HG03064 (cell line): ENCODE measurements around the gene KCNIP1.
"Not testable (repeated sequence)": the region's sequence is repeated elsewhere in the genome, so short reads cannot be mapped to it uniquely, and the experiment has no call there.

ENCODE experiments used
- ATAC-seq: cut with Tn5 transposase; IDR thresholded peaks from one replicate; pipeline ENCODE4 v1.9.1; 2021; ENCODE audit warnings: low read depth; ENCODE audit not compliant: unreplicated experiment

KCNIP1 gene

GRCh38 chr5:170761048-170761707 lies 257.4 kb downstream of the KCNIP1 start:
- no peak for ATAC-seq

DNA sequence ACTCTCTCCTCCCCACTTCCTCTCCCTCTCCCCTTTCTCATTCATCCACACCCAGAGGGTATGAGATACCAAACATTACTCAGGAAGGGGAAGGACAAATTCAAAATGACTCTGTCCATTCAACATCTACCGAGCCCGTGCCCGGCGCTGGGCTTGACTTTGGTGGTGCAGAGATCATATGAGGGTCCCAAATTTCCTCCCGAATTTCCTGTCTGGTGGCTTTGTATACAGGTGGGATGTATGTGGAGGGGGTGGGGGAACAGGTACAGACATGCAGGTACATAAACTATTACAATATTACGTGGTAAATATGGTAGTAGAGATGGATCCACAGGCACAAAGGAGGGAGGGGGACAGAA lies 257.9 kb downstream of the KCNIP1 start:
- no peak for ATAC-seq

- not testable (repeated sequence) for ATAC-seq
Measured at GRCh38 chr5:170762298-170762697, 258.5 kb downstream of the KCNIP1 start.

DNA sequence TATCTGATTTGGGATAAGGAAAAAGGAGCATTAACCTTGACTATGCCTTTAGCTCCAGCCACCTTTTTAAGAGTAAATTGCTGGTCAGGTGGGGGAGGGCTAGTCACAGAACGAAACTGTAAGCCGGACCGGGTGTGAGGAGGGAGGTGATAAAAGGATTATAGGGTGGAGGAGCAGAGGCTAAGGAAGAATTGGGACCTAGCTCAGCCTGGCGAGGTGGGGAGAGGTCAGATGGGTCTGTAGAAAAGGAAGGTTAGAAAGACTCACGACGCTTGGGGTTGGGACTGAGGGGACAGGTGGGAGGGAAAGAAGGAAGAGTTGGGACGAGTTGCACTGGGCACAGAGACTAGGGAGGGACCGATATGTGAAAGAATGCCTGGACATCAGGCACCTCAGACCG lies 262.0 kb downstream of the KCNIP1 start:
- ATAC-seq: not testable (repeated sequence)

GRCh38 chr5:170769246-170769645 lies 265.4 kb downstream of the KCNIP1 start:
- no peak for ATAC-seq

DNA sequence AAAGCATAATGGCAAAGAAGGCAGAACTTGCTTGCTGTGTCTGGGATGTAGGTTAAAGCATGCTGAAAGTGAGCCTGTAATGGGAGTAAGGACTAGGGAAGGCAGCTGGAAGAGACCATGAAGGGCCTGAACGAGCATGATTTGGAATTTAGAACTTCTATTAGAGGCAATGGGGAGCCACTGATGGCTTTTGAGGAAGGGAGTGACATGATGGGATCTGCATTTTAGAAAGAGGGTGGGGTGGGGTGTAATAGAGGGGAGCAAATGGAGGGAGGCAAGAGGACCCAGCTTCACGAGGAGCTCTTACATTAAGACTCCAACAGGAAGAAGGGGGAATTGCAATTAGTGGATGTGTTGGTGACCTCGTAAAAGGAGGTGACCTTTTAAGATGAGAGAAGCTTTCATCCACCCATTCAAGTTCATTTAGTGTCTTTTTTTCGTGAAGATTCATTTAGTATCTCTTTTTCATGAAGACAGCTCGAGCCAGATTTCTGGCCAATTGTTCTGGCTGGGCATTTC lies 266.1 kb downstream of the KCNIP1 start:
- ATAC-seq: no peak

- ATAC-seq: no peak
Measured at GRCh38 chr5:170771496-170771895, 267.7 kb downstream of the KCNIP1 start.

- no peak for ATAC-seq
Measured at GRCh38 chr5:170773024-170773985, 269.5 kb downstream of the KCNIP1 start.

DNA sequence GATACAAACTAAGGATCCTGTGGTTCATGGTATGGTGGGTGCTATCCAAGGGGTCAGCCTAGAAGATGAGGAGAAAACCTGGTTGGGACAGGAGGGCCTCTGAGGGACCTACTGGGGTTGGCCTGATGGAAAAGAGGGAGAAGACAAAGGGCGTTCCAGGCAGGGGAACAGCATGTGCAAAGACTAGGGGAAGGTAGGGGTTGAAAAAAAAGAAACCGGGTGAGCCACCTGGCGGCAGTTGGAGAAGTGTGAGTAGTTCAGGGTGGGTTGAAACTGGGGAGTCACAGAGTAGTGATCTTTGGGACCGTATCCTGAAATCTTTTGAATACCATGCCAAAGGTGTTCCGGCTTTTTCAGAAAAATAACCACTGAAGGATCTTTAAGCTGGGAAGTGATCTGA lies 271.0 kb downstream of the KCNIP1 start:
- no peak for ATAC-seq

DNA sequence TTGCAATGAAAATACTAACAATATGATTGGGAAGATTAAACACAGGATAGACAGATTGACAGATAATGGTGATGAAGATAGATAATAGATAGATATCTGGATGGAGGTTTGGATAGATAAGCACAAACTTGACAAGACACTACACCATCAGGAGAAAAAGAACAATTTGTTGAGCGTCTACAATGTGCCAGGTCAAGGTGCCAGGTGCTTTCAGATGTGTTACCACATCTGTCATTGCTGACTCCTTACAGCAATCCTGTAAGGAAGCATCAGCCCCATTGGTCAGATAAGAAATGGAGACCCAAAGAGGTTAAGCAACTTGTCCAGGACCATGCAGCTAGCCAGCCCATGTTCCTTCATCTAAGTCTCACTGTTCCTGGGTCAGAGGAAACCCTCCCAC lies 278.1 kb downstream of the KCNIP1 start:
- no peak for ATAC-seq

DNA sequence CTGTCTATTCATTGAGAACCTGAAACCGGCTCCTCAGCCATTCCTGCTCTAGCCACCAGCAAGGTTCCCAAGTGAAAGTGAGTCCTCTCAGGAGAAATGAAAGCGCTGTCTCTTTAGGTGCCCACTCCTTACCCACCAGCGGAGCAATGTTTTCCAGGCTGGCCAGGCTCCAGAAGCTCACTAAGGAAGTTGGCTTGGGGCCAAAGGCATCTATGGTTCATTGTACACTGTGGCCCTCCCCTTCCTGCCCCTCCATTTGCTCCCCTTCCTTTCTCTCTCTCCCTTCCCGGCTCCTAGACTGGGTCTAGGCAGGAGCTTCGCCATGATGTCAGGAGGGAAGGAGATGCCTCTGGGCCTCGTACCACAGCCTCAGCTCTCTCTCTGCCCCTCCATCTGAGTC lies 278.6 kb downstream of the KCNIP1 start:
- ATAC-seq: no peak

- ATAC-seq: no peak
Measured at GRCh38 chr5:170783498-170784247, 279.9 kb downstream of the KCNIP1 start, which contains the start of gene GABRP. Gene GABRP, plus strand, starts transcription at chr5:170783725. Its CDS starts 4,891 bp downstream, at chr5:170788616.

DNA sequence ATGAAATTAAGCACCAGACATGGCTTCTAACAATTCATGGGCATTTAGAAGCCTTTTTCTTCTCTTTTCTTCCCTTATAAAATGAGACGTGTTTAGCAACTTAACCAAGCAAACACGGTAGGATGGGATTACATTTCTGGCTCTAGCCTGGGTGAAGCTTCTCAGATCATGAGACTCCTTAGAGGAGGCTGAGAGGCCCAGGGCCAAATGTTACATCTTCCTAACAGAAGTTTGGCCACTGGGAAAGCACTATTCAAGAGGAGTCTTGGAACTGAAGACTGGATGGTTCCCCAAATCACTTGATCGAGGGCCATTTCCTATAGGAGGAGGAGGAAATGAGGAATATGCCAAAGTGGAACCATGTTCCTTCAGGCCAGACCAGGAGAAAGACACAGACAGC lies 281.6 kb downstream of the KCNIP1 start:
- ATAC-seq: no peak
